Measurements from ENCODE around the gene MEG3. TPM values are rescaled to one million over a fixed set of nuclear protein-coding genes. Genes with fewer than 3 reads are reported as not detected.

MEG3 gene
- total and polyA plus RNA-seq, 2 of the 4 experiments (the other 2 are of a cell fraction) = 31.5 to 556 TPM

- no peak overlapping the region for H4K91ac ChIP-seq (ENCODE audit: insufficient read depth, low read depth, low read length)
- H2AK5ac ChIP-seq (ENCODE audit: low read depth, low read length) = no peak overlapping the region
- POLR2A ChIA-PET (ENCODE audit: unreplicated experiment) = no interaction called here
- no peak overlapping the region for H2BK20ac ChIP-seq (ENCODE audit: low read depth, low read length)
- BruUV-seq (replicated peaks) = no TSS peak
- no peaks in the 10 kb centered on the region for H3K79me1 ChIP-seq (ENCODE audit: low read depth in 1 of 2, low read length in 2 of 2)
- H3K9ac ChIP-seq (ENCODE audit: low read depth, low read length) = no peak overlapping the region
- no peak overlapping the region for H3K56ac ChIP-seq (ENCODE audit: extremely low read depth, insufficient read depth, low read length)
- no peak overlapping the region for H3K4me2 ChIP-seq (ENCODE audit: low read depth, low read length)
- intact Hi-C loops (cut with micrococcal nuclease) = no loop called here
- no peak overlapping the region for H3K23ac ChIP-seq (ENCODE audit: low read depth, low read length)
- CTCF ChIA-PET = no interaction called here
- H4K20me1 ChIP-seq (ENCODE audit: insufficient read depth, low read length) = no peaks in the 10 kb centered on the region
- H2BK5ac ChIP-seq (ENCODE audit: low read depth, low read length, poor library complexity, severe bottlenecking) = no peak overlapping the region
- H2BK120ac ChIP-seq (ENCODE audit: low read depth, low read length) = no peak overlapping the region
- H2AFZ ChIP-seq (replicated peaks; ENCODE audit: low read length, poor library complexity) = no peak overlapping the region
- no peak overlapping the region for H2AK9ac ChIP-seq (replicated peaks; ENCODE audit: low read depth, low read length, poor library complexity)
- no peak overlapping the region for H3K14ac ChIP-seq (replicated peaks; ENCODE audit: low read depth, low read length)
- ATAC-seq (ENCODE audit: low read depth) = no peak
- no peak overlapping the region for H2BK15ac ChIP-seq (ENCODE audit: low read depth, low read length)
- H3K4me3 ChIP-seq (ENCODE audit: insufficient read depth, low read depth, low read length) = no peak overlapping the region
- no peak overlapping the region for H3K18ac ChIP-seq (ENCODE audit: low read depth, low read length)
- H4K5ac ChIP-seq (ENCODE audit: low read depth, low read length) = no peak overlapping the region
- WGBS, 2 experiments (ENCODE audit: extremely low coverage in 2 of 2, insufficient read length in 1 of 2) = 93% methylated on average over 3 of the region's 4 CpGs; no CpG with 5 or more reads in 1 of the 2 experiments
- no peaks in the 10 kb centered on the region for H3K9me1 ChIP-seq (ENCODE audit: insufficient read depth, low read length)
- in situ Hi-C loops (cut with MboI; ENCODE audit: low sequenced_read_pairs) = no loop called here
- dilution Hi-C loops (cut with HindIII; ENCODE audit: low sequenced_read_pairs, unreplicated experiment) = no loop called here
- no peaks in the 10 kb centered on the region for H3K36me3 ChIP-seq (ENCODE audit: control insufficient read depth, insufficient read depth, low read length)
- H3K4ac ChIP-seq (ENCODE audit: low read depth, low read length) = no peak overlapping the region
- peaks cover 48% of the 10 kb centered on the region for H3K27me3 ChIP-seq (ENCODE audit: control insufficient read depth, insufficient read depth, low read length)
- H4K8ac ChIP-seq (ENCODE audit: low read depth in 2 of 2, low read length in 2 of 2) = no peak overlapping the region
- TF ChIP-seq RFX5 (IDR thresholded peaks at IDR 0.05; ENCODE audit: low read depth, low read length) (no peak), CEBPB (IDR thresholded peaks at IDR 0.05; ENCODE audit: low read depth, low read length) (no peak), FOS (IDR thresholded peaks at IDR 0.05; ENCODE audit: low read depth, low read length) (no peak), CHD1 (IDR thresholded peaks at IDR 0.05; ENCODE audit: low read depth, low read length) (no peak), MAFK (IDR thresholded peaks at IDR 0.05; ENCODE audit: low read depth, low read length) (no peak), NFE2L2 (IDR thresholded peaks at IDR 0.05; ENCODE audit: low read depth, low read length) (no peak), CTCF (conservative IDR thresholded peaks at IDR 0.05; ENCODE audit: low read depth, low read length) (no peak)
- DNase-seq = no peak
- no peaks in the 10 kb centered on the region for H3K9me3 ChIP-seq (ENCODE audit: control insufficient read depth, insufficient read depth, low read length)
- H3K27ac ChIP-seq (ENCODE audit: insufficient read depth, low read length) = no peak overlapping the region
- H3K4me1 ChIP-seq (ENCODE audit: control insufficient read depth, insufficient read depth, low read length) = no peaks in the 10 kb centered on the region
These were observed 40.6 kb upstream of the MEG3 start for GRCh38 chr14:100785338-100785615.
